ENCODE measurements around the gene CHN2. TPM values are rescaled to one million over a fixed set of nuclear protein-coding genes. Genes with fewer than 3 reads are reported as not detected.
A peak's percentile ranks its signal among the peaks of the same experiment; 100 is the strongest.

The CHN2 gene
- total RNA-seq, 1 donor from 2014 or later: 0.73 TPM

- no peak for DNase-seq (ENCODE audit: low spot score)
- no peak overlapping the region for H3K27ac Mint-ChIP-seq
- intact Hi-C loops (cut with micrococcal nuclease): no loop called here
- no peaks in the 10 kb centered on the region for H3K4me1 Mint-ChIP-seq (ENCODE audit: low read depth)
- no peaks in the 10 kb centered on the region for H3K36me3 Mint-ChIP-seq (ENCODE audit: low read depth)
- no peak overlapping the region for H3K4me3 Mint-ChIP-seq (ENCODE audit: low read depth)
- no peaks in the 10 kb centered on the region for H3K9me3 Mint-ChIP-seq
- H3K27me3 Mint-ChIP-seq (ENCODE audit: low read depth): peaks cover 10% of the 10 kb centered on the region
Measured at GRCh38 chr7:29162577-29162976, 32.0 kb upstream of the CHN2 start.

- H3K27ac Mint-ChIP-seq: no peak overlapping the region
- H3K36me3 Mint-ChIP-seq (ENCODE audit: low read depth): no peaks in the 10 kb centered on the region
- intact Hi-C loops (cut with micrococcal nuclease): no loop called here
- H3K9me3 Mint-ChIP-seq: no peaks in the 10 kb centered on the region
- H3K4me3 Mint-ChIP-seq (ENCODE audit: low read depth): no peak overlapping the region
- no peaks in the 10 kb centered on the region for H3K4me1 Mint-ChIP-seq (ENCODE audit: low read depth)
- peaks cover 5% of the 10 kb centered on the region for H3K27me3 Mint-ChIP-seq (ENCODE audit: low read depth)
- no peak for DNase-seq (ENCODE audit: low spot score)
Measured at GRCh38 chr7:29163854-29164253, 30.7 kb upstream of the CHN2 start.

GRCh38 chr7:29167721-29168120 lies 26.9 kb upstream of the CHN2 start:
- peaks cover 3% of the 10 kb centered on the region for H3K27me3 Mint-ChIP-seq (ENCODE audit: low read depth)
- no peaks in the 10 kb centered on the region for H3K9me3 Mint-ChIP-seq
- no peaks in the 10 kb centered on the region for H3K36me3 Mint-ChIP-seq (ENCODE audit: low read depth)
- no peak overlapping the region for H3K27ac Mint-ChIP-seq
- intact Hi-C loops (cut with micrococcal nuclease): no loop called here
- no peak overlapping the region for H3K4me3 Mint-ChIP-seq (ENCODE audit: low read depth)
- DNase-seq (ENCODE audit: low spot score): no peak
- H3K4me1 Mint-ChIP-seq (ENCODE audit: low read depth): no peaks in the 10 kb centered on the region

- no peaks in the 10 kb centered on the region for H3K4me1 Mint-ChIP-seq (ENCODE audit: low read depth)
- no peaks in the 10 kb centered on the region for H3K36me3 Mint-ChIP-seq (ENCODE audit: low read depth)
- H3K9me3 Mint-ChIP-seq: no peaks in the 10 kb centered on the region
- intact Hi-C loops (cut with micrococcal nuclease): loop anchor here (10.0 kb wide), 1 partner anchor 104 kb away; no protein-coding TSS in a partner anchor
- H3K27me3 Mint-ChIP-seq (ENCODE audit: low read depth): peaks cover 5% of the 10 kb centered on the region
- no peak overlapping the region for H3K27ac Mint-ChIP-seq
- H3K4me3 Mint-ChIP-seq (ENCODE audit: low read depth): no peak overlapping the region
- DNase-seq (ENCODE audit: low spot score): no peak
Measured at GRCh38 chr7:29170781-29171180, 23.8 kb upstream of the CHN2 start.

- Mint-ChIP-seq H3K27ac (no peak overlapping the region), H3K4me1 (ENCODE audit: low read depth) (peaks cover 10% of the 10 kb centered on the region), H3K4me3 (ENCODE audit: low read depth) (no peak overlapping the region), H3K27me3 (ENCODE audit: low read depth) (peaks cover 8% of the 10 kb centered on the region), H3K9me3 (no peaks in the 10 kb centered on the region), H3K36me3 (ENCODE audit: low read depth) (no peaks in the 10 kb centered on the region)
- intact Hi-C loops (cut with micrococcal nuclease): loop anchor here (10.0 kb wide), 1 partner anchor 101 kb away; no protein-coding TSS in a partner anchor
- DNase-seq (ENCODE audit: low spot score): no peak
Measured at GRCh38 chr7:29173458-29173857, 21.1 kb upstream of the CHN2 start.

GRCh38 chr7:29177963-29178600 lies 16.5 kb upstream of the CHN2 start:
- Mint-ChIP-seq H3K27ac (peak overlapping the region; percentile 3), H3K27me3 (ENCODE audit: low read depth) (peaks cover 16% of the 10 kb centered on the region), H3K4me1 (ENCODE audit: low read depth) (peaks cover 10% of the 10 kb centered on the region), H3K4me3 (ENCODE audit: low read depth) (no peak overlapping the region), H3K36me3 (ENCODE audit: low read depth) (no peaks in the 10 kb centered on the region), H3K9me3 (no peaks in the 10 kb centered on the region)
- DNase-seq (ENCODE audit: low spot score): no peak
- intact Hi-C loops (cut with micrococcal nuclease): loop anchor here (10.0 kb wide), 1 partner anchor 97 kb away; no protein-coding TSS in a partner anchor

GRCh38 chr7:29179115-29179514 lies 15.5 kb upstream of the CHN2 start:
- no peak overlapping the region for H3K27ac Mint-ChIP-seq
- H3K4me3 Mint-ChIP-seq (ENCODE audit: low read depth): no peak overlapping the region
- H3K9me3 Mint-ChIP-seq: no peaks in the 10 kb centered on the region
- no peaks in the 10 kb centered on the region for H3K36me3 Mint-ChIP-seq (ENCODE audit: low read depth)
- peaks cover 16% of the 10 kb centered on the region for H3K27me3 Mint-ChIP-seq (ENCODE audit: low read depth)
- intact Hi-C loops (cut with micrococcal nuclease): loop anchor here (10.0 kb wide), 1 partner anchor 96 kb away; no protein-coding TSS in a partner anchor
- peaks cover 10% of the 10 kb centered on the region for H3K4me1 Mint-ChIP-seq (ENCODE audit: low read depth)
- DNase-seq (ENCODE audit: low spot score): no peak

GRCh38 chr7:29184599-29184998 lies 10.0 kb upstream of the CHN2 start:
- DNase-seq (ENCODE audit: low spot score): no peak
- intact Hi-C loops (cut with micrococcal nuclease): no loop called here
- H3K4me3 Mint-ChIP-seq (ENCODE audit: low read depth): no peak overlapping the region
- no peaks in the 10 kb centered on the region for H3K9me3 Mint-ChIP-seq
- no peaks in the 10 kb centered on the region for H3K36me3 Mint-ChIP-seq (ENCODE audit: low read depth)
- H3K27me3 Mint-ChIP-seq (ENCODE audit: low read depth): peaks cover 27% of the 10 kb centered on the region
- H3K4me1 Mint-ChIP-seq (ENCODE audit: low read depth): no peaks in the 10 kb centered on the region
- H3K27ac Mint-ChIP-seq: no peak overlapping the region

GRCh38 chr7:29185613-29186012 lies 9.0 kb upstream of the CHN2 start:
- no peaks in the 10 kb centered on the region for H3K36me3 Mint-ChIP-seq (ENCODE audit: low read depth)
- no peaks in the 10 kb centered on the region for H3K4me1 Mint-ChIP-seq (ENCODE audit: low read depth)
- no peak overlapping the region for H3K27ac Mint-ChIP-seq
- no peak overlapping the region for H3K4me3 Mint-ChIP-seq (ENCODE audit: low read depth)
- H3K9me3 Mint-ChIP-seq: no peaks in the 10 kb centered on the region
- no peak for DNase-seq (ENCODE audit: low spot score)
- peaks cover 34% of the 10 kb centered on the region for H3K27me3 Mint-ChIP-seq (ENCODE audit: low read depth)
- intact Hi-C loops (cut with micrococcal nuclease): no loop called here

GRCh38 chr7:29189743-29190201 lies 4.8 kb upstream of the CHN2 start:
- Mint-ChIP-seq H3K36me3 (ENCODE audit: low read depth) (no peaks in the 10 kb centered on the region), H3K4me1 (ENCODE audit: low read depth) (peaks cover 2% of the 10 kb centered on the region), H3K27ac (no peak overlapping the region), H3K4me3 (ENCODE audit: low read depth) (no peak overlapping the region), H3K27me3 (ENCODE audit: low read depth) (peaks cover 47% of the 10 kb centered on the region), H3K9me3 (no peaks in the 10 kb centered on the region)
- intact Hi-C loops (cut with micrococcal nuclease): loop anchor here (1.0 to 2.0 kb wide), 3 partner anchors 8 to 219 kb away; no protein-coding TSS in a partner anchor
- DNase-seq (ENCODE audit: low spot score): peak; percentile 24

- peaks cover 45% of the 10 kb centered on the region for H3K27me3 Mint-ChIP-seq (ENCODE audit: low read depth)
- H3K27ac Mint-ChIP-seq: no peak overlapping the region
- no peak for DNase-seq (ENCODE audit: low spot score)
- no peaks in the 10 kb centered on the region for H3K36me3 Mint-ChIP-seq (ENCODE audit: low read depth)
- H3K9me3 Mint-ChIP-seq: no peaks in the 10 kb centered on the region
- no peak overlapping the region for H3K4me3 Mint-ChIP-seq (ENCODE audit: low read depth)
- peaks cover 6% of the 10 kb centered on the region for H3K4me1 Mint-ChIP-seq (ENCODE audit: low read depth)
- intact Hi-C loops (cut with micrococcal nuclease): no loop called here
Measured at GRCh38 chr7:29190349-29191045, 4.1 kb upstream of the CHN2 start.

GRCh38 chr7:29192323-29192722 lies 2.3 kb upstream of the CHN2 start:
- DNase-seq (ENCODE audit: low spot score): no peak
- no peak overlapping the region for H3K27ac Mint-ChIP-seq
- H3K9me3 Mint-ChIP-seq: no peaks in the 10 kb centered on the region
- H3K4me3 Mint-ChIP-seq (ENCODE audit: low read depth): no peak overlapping the region
- H3K4me1 Mint-ChIP-seq (ENCODE audit: low read depth): peaks cover 20% of the 10 kb centered on the region
- intact Hi-C loops (cut with micrococcal nuclease): no loop called here
- H3K27me3 Mint-ChIP-seq (ENCODE audit: low read depth): peaks cover 56% of the 10 kb centered on the region
- no peaks in the 10 kb centered on the region for H3K36me3 Mint-ChIP-seq (ENCODE audit: low read depth)

- no peak overlapping the region for H3K27ac Mint-ChIP-seq
- DNase-seq (ENCODE audit: low spot score): no peak
- peaks cover 20% of the 10 kb centered on the region for H3K4me1 Mint-ChIP-seq (ENCODE audit: low read depth)
- no peaks in the 10 kb centered on the region for H3K9me3 Mint-ChIP-seq
- intact Hi-C loops (cut with micrococcal nuclease): no loop called here
- no peak overlapping the region for H3K4me3 Mint-ChIP-seq (ENCODE audit: low read depth)
- H3K27me3 Mint-ChIP-seq (ENCODE audit: low read depth): peaks cover 58% of the 10 kb centered on the region
- H3K36me3 Mint-ChIP-seq (ENCODE audit: low read depth): no peaks in the 10 kb centered on the region
Measured at GRCh38 chr7:29192811-29193210, 1.8 kb upstream of the CHN2 start.
